ENCODE data around the gene WSCD1.

WSCD1 gene

DNA sequence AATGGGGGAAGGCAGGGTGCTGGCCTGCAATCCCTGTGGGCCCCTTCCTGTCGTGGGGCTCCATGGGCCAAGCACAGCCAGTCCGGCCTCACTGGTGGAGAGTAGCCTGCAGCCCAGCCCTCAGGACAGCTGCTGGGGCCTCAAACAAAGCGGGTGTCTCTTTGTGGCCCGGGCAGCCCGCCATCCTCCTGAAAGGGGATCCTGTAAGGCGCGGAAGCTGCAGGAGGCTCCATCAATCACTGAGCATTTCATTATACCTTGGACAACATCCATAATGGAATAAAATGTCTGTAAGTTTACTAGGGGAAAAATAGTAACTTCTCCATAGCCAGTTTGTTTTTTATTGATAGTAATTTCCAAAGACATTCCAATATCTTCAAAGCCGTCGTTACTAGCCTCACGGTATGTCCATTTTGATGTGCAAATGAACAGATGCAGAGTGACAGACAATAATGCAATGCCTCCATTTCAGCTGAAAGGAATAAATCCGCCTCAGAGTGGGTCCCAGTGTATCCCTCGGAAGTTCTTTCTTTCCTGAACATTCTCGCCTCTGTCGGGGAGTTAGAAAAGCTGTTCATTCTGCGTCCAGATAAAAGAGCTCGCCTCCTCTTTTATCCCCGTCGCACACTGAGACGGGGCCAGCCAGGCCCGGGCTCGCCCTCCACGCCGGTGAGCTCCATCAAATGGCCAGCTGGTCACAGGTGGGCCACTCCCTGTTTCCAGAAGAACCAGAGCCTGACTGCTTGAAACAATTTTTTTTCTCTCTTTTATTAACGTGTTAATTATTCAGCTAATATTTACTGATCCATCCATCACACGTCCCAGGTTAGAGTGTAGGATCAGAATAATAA is 14.4 kb downstream of the WSCD1 start:
- no peak for DNase-seq (ENCODE audit: low read depth in 1 of 2, low spot score in 1 of 2)

DNA sequence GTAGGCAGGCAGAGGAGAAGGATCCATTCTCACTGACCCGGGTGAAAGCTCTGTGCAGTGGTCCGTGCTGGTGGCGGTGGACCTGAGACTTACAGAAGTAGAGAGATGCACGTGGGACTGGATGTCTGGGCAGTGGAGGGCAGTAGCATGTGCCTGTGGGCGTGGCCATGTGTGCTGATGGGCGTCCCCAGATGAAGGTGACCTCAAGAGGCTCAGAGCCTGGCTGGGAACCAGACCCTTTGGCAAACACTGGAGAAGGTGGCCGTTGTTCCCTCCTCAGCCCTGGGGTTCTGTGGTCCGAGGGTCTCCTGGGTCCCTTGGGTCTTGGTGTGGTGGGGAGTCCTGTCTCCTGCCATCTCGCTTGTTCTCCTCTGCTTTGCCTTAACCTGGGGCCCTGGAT is 15.6 kb downstream of the WSCD1 start:
- no peak for DNase-seq (ENCODE audit: low read depth in 1 of 2, low spot score in 1 of 2)

DNA sequence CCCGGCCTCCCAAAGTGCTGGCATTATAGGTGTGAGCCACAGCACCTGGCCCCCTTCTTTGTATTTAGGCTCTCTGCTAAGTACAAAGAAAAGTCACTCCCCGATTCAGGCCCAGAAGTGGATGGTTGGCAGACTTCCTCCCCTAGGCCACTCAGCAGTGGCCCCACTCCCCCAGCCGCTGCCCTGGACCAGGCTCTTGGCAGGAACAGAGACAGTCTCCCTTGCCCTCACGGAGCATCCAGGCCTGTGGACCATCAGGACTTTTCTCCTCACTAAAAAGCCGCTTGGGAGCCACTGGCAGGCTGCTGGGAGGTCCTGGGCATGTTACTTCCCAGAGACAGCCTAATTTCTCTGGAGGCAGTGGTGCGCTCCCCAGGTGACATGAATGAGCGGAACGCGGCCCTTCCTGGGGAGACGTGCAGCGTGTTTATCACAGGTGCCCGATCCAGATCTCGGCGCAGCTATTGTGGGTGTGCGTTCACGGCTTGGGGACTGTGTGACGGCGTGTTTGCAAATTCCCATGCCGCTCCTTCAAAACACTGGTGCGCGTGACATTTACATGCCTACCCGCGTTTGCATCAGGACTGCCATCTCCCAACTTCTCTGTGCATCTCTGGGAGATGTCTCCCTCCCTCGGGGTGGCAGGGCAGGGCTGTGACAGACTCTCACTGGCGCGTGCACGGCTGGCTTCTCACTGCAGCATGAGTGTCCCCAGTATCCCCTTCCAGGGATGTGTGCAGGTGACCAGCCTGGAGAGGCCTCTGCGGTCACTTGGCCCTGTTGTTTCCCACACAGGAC is 16.6 kb downstream of the WSCD1 start:
- DNase-seq (ENCODE audit: low read depth in 1 of 2, low spot score in 1 of 2), result no peak

DNA sequence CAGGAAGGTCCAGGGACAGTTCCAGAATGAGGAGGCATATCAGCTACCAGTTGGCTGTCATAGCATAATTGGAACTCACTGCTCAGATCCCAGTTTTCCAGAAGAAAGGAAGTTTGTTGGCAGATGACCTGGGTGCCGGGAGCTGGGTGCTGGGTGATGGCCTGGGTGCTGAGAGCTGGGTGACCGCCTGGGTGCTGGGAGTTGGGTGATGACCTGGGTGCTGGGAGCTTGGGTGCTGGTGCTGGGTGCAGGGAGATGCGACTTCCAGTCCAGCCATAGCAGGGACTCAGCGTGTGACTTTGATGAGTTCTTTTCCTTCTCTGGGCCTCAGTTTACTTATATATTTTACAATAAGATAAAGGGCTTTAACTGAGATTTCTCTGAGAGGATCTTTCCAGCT is 18.0 kb downstream of the WSCD1 start:
- DNase-seq (ENCODE audit: low read depth in 1 of 2, low spot score in 1 of 2), result no peak

DNA sequence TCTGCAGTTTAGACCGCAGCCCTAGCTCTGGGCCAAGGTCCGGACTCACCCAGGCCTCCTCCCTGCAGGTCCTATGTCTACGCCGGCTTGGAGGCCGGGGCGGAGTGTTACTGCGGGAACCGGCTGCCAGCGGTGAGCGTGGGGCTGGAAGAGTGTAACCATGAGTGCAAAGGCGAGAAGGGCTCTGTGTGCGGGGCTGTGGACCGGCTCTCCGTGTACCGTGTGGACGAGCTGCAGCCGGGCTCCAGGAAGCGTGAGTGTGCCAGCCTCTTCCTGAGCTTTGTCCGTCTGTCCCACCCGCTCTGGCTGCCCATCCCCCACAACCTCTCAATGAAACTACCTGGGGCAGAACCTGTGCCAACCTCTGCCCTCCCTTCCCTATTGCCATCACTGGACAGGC is 20.1 kb downstream of the WSCD1 start:
- no peak for DNase-seq (ENCODE audit: low read depth in 1 of 2, low spot score in 1 of 2)

DNA sequence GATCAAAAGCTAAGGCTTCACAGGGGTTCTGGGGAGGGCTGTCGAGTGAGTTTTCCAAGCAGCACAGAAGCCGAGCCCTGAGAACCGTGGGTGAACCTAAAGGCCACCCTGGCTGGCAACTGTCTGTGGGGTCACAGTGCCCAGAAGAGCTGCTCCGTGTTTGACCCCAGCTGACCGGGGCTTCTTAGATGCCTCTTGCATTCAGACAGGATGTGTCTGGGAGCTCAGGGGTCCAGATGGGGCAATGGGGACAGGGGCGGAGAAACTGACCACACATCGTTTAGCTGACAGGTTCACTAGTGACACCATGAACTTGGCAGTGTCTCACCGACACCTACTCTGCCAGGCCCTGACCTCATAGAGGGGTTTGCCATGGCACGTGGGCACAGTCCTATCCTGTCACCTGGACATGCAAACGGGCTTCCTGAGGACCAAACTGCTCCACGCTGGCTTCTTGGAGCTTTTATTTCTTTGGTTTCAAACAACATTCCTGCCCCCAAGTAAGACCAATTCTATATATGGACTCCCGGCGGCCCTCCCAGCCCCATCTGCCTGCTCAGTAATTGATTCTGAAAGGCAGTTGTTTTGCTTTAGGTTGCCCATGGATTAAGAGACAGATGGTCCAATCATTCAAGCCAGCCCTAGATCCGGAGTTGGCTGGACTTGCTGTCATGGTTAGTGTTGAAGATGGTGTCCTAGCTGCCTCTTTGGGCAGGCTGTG is 22.2 kb downstream of the WSCD1 start:
- no peak for DNase-seq (ENCODE audit: low read depth in 1 of 2, low spot score in 1 of 2)

DNA sequence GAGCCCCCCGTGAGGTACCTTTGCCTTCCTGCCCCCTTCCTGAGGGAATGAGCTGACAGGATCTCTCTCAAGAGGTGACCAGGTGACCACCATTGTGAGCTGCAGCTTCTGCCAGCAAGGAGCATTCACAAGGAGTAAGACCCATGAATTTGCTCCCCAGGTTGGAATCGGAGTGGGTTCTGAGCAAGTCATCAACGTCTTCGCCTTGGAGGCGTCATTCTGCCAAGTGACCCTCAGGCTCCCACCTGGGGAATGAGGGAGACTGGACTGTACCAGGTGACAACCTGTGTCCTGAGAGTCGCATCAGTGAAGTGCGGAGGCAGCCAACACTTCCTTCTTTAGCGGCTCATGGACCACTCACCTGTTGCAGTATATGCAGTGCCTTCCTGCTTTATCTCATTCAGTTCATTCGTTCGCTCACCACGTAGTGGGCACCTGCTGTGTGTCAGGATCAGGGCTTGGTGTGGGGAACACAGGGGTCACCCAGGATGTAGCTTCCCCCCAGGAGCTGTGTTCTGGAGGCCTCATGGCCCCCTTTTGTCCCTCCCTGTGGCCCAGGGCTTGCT is 22.8 kb downstream of the WSCD1 start:
- DNase-seq (ENCODE audit: low read depth in 1 of 2, low spot score in 1 of 2), result no peak

DNA sequence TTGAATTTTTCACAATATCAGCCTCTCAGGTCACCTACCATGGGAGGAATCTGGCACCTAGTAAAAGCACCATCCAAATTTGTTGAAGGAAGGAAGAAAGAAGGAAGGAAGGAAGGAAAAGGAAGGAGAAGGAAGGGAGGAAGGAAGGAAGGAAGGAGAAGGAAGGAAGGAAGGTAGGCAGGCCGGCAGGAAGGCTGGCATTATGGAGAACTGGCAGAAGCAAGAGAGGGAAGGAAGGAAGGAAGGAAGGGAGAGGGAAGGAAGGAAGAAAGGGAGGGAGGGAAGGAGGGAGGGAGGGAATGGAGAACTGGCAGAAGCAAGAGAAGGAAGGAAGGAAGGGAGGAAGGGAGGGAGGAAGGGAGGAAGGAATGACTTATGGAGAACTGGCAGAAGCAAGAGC is 24.3 kb downstream of the WSCD1 start:
- no peak for DNase-seq (ENCODE audit: low read depth in 1 of 2, low spot score in 1 of 2)

DNA sequence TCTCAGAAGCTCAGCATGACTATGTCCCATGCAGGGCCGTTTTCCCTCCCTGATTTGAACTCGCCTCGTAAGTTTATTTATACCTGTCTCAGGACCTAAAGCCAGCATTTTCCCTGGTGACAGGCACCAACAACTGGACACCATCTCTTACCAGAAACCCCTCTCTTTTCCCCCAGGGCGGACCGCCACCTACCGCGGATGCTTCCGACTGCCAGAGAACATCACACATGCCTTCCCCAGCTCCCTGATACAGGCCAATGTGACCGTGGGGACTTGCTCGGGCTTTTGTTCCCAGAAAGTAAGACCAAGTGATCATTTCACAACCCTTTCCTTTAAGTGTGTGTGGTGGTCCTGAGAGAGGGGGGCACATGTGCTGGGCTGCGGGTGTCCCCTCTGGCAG is 24.7 kb downstream of the WSCD1 start:
- DNase-seq (ENCODE audit: low read depth in 1 of 2, low spot score in 1 of 2), result no peak

DNA sequence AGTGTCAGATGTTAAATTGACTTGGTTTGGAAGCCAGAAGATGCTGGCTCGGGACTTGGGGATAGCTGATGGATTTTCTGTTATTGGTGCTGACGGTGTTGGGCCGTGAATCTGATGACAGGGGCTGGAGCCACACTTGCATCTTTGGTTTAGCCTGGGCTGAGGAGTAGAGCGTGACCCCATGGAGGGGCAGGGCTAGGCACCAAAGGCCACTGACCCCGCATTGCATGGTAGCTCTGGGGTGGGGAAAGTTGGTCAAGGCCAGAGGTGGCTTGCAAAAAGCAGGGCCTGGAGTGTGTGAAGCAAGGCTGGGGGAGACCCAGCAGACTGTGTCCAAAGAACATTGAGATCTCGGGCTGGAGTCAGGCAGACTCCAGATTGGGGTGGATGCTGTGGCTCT is 25.3 kb downstream of the WSCD1 start:
- no peak for DNase-seq (ENCODE audit: low read depth in 1 of 2, low spot score in 1 of 2)

DNA sequence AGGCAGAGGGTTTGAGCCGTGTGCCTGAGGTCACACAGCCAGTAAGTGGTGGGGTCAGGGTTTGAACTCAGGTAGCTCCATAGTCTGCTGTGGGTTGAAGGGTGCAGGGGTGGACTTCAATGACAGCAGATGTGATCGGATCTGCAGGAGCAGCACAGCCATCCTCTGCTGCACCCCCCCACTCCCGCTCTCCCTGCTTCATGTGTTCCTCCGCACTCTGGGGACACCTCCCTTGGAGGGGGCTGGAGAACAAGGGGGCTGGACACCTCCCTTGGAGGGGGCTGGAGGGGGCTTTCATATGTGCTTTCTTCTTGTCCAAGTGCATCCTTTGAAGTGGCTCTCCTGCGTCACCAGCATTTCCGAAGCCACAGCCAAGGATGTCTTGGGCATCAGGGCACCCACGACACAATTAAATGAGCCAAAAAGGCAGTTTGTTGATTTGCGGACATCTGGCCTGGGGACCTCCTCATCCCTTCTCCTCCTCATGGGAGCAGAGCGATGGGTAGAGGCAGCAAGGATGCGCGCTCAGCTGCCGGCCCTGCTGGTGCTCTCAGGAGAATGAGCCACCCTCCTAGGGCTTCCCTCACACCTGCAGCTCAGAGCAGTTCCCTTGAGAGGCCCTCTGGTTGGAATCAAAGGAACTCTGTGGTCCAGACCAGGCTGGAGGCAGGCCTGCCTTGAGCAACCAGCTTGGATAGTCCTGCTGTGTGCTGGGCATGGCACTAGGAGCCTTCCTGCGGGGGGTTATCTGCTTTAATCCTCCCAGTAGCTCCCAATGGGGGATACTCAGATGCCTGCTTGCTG is 26.2 kb downstream of the WSCD1 start:
- DNase-seq (ENCODE audit: low read depth in 1 of 2, low spot score in 1 of 2), result no peak

DNA sequence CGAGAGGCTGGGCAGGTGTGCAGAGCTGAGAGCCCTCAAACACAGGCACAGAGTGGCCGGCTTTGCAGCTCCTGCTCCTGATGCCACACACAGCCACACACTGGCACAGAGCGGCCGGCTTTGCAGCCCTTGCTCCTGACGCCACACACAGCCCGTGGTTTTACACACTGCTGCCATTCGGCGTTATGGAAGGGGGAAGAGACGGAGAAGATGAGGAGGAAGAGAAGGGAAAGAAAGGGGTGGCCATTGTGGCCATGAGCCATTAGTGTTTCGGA is 26.8 kb downstream of the WSCD1 start:
- DNase-seq (ENCODE audit: low read depth in 1 of 2, low spot score in 1 of 2), result no peak

DNA sequence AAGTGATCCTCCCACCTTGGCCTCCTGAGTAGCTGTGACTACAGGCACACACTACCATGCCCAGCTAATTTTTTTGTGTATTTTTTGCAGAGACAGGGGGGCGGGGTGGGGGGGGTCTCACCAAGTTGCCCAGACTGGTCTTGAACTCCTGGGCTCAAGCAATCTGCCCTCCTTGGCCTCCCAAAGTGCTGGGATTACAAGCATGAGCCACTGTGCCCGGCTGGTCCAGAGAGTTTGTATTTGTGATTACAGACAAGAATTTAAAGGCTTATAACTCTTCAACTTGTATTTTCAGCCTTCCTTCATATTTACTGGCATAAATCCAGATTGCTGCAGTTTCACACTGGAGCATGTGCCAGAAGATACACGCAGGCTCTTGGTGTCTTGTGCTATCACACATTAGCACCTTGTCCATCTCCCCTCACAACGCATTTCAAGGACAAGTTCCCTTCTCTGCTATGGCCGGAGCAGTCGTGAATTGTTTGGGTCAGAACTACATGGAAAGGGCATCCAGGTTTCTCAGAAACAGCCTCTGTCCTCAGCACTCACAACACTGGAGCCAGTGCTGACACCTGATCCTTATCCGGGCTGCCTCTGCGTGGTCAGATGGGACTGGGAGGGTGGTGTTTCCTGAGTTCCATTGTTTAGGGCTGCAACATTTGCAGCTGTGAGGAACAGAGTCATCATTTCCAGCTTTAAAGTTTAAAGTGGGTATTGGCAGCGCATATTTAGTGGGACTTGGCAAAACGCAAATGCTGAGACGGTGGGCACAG is 28.1 kb downstream of the WSCD1 start:
- no peak for DNase-seq (ENCODE audit: low read depth in 1 of 2, low spot score in 1 of 2)

DNA sequence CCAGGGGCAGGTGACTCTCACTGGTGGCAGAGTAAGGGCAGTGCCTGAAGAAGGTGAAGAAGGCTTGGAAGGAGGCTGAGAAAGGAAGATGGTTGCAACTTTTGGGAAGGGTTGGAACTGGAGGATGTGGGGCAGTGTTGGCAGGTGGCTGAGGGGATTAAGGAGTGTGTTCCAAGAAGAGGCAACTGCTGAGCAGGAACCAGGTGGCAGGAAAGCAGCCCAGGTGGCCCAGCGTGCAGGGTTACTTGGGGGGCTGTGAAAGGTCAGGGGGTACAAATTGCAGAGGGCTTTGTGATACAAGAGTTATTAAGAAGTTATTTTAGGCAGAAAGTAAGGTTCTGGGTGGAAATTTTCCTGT is 28.6 kb downstream of the WSCD1 start:
- DNase-seq (ENCODE audit: low read depth in 1 of 2, low spot score in 1 of 2), result no peak

DNA sequence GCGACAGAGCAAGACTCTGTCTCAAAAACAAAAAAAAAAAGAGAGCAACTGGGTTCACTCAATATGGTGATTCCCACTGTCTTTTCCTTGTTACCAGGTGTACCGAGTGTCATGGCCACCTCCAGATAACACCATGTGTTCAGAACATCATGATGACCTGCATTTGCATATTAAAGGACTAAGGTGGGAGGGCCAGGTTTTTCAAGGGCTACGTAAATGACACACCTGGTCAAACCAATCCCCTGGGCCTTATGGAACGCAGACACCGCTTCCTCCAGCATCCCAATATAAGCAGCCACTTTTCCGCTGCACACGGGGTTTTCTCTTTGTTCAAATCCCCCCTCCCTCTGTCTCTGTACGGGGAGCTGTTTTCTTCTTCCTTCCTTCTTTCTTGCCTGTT is 29.3 kb downstream of the WSCD1 start:
- no peak for DNase-seq (ENCODE audit: low read depth in 1 of 2, low spot score in 1 of 2)

DNA sequence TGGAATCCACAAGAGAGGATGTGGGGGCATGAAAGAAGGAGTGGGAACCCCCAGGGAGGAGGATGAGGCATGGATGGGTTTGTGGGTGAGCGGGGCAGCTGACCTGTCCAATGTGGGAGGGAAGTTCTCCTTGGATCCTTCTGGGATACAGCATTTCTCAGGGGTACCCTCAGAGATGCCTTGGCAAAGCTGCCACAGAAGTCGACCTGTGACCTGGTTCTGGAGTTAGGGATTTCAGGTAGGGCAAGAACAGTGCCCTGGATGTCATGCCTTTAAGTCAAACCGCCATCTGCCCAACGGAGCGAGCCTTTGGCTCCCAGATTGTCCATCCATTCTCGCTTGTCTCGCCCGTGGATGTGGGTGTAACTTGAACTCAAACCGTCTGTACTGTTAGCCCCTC is 30.0 kb downstream of the WSCD1 start:
- no peak for DNase-seq (ENCODE audit: low read depth in 1 of 2, low spot score in 1 of 2)

DNA sequence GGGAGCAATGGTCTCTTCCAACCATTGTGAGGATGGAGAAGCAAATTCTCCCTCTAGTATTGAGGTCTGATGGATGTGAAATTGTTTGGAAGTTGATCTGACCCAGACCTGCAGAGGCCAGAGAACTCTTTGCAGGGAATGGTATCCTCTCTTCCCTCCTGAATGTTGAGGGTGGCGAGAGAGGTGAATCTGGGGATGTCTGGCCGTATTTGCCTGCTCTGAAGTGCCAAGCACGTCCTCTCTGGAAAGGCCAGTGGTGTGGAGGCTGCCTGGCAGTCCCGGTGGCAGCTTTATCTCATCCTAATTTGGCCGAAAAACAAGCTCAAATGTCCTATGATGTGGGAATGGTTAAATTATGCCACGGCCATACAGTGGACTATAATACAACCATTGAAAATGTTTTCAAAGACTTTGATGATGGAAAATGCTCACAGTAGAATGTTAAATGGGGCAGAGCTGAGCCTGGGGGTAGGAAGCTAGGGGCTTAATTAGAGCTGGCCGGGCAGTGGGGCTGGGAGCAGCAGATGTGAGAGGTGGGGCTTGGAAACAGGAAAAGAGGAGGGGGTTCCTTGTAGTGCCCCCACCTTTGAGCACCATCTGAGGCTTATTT is 30.8 kb downstream of the WSCD1 start:
- no peak for DNase-seq (ENCODE audit: low read depth in 1 of 2, low spot score in 1 of 2)

DNA sequence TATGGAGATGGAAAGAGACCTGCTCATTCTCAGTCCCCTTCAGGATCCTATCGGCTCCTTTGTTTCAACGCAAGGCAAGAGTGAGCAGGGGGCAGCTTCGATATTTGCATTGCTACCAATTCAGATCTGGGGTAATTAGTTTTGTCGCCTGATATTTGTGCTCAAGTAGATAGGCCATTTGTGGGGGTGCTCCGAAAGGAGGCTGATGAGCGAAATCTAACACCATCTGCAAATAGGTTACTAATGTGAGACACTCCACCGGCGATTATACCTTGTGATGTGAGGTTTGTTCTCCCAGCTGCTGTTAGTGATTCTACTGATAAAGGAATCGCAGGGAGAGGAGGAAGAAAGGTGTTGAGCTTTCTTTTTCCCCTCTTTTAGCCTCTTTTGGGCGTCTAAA is 31.5 kb downstream of the WSCD1 start:
- no peak for DNase-seq (ENCODE audit: low read depth in 1 of 2, low spot score in 1 of 2)

DNA sequence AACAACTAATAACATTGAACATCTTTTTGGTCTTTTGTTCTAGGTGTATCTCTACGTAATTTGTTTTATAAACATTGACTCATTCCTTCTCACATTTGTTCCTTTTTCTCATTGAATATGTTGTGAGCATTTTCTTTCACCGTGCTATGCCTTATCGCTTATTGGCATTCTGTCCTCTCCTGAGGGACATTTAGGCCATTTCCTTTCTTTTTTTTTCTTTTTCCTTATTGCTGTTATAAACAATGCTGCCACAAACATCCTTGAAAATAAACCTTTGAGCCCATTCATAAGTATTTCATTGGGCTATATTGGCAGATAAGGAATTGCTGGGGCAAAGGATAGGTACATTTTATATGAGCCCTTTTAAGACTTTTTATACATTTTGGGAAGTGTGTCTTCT is 32.4 kb downstream of the WSCD1 start:
- DNase-seq (ENCODE audit: low read depth in 1 of 2, low spot score in 1 of 2), result no peak

Data from stimulated activated CD4-positive, alpha-beta T cell treated with anti-CD3 and anti-CD28 coated beads, Interleukin-15, amount 100 ng/mL, for 1 hour (primary cell).